Activated CD4-positive, alpha-beta T cell treated with anti-CD3 and anti-CD28 coated beads for 48 hours (primary cell): ENCODE data around the gene HDAC2.

Source experiments
- DNase-seq: peaks from one replicate; pipeline ENCODE4 v3.0.0-alpha.2; 2020

Gene HDAC2

GRCh38 chr6:113907102-113907815, 63.7 kb downstream of the HDAC2 start:
- DNase-seq: no peak

- DNase-seq: no peak
Measured at GRCh38 chr6:113903666-113904330, 67.2 kb downstream of the HDAC2 start.

- no peak for DNase-seq
Measured at GRCh38 chr6:113901482-113901881, 69.5 kb downstream of the HDAC2 start.

- no peak for DNase-seq
Measured at GRCh38 chr6:113894712-113895674, 76.0 kb downstream of the HDAC2 start.

- DNase-seq: no peak
Measured at GRCh38 chr6:113893866-113894265, 77.1 kb downstream of the HDAC2 start.

GRCh38 chr6:113893451-113893850, 77.5 kb downstream of the HDAC2 start:
- no peak for DNase-seq

- no peak for DNase-seq
Measured at GRCh38 chr6:113888956-113889630, 81.9 kb downstream of the HDAC2 start.

GRCh38 chr6:113888493-113888892, 82.5 kb downstream of the HDAC2 start:
- DNase-seq: no peak

- DNase-seq: no peak
Measured at GRCh38 chr6:113886512-113886911, 84.4 kb downstream of the HDAC2 start.

- no peak for DNase-seq
Measured at GRCh38 chr6:113884011-113884410, 86.9 kb downstream of the HDAC2 start.
